HG03565 (cell line): ENCODE measurements around the gene ZNF319.
A peak's percentile ranks its signal among the peaks of the same experiment; 100 is the strongest.

Experiments used
- ATAC-seq: cut with Tn5 transposase; IDR thresholded peaks from one replicate; pipeline ENCODE4 v1.9.1; 2021; ENCODE audit warnings: mild to moderate bottlenecking, moderate library complexity; ENCODE audit not compliant: unreplicated experiment

ZNF319 gene

DNA sequence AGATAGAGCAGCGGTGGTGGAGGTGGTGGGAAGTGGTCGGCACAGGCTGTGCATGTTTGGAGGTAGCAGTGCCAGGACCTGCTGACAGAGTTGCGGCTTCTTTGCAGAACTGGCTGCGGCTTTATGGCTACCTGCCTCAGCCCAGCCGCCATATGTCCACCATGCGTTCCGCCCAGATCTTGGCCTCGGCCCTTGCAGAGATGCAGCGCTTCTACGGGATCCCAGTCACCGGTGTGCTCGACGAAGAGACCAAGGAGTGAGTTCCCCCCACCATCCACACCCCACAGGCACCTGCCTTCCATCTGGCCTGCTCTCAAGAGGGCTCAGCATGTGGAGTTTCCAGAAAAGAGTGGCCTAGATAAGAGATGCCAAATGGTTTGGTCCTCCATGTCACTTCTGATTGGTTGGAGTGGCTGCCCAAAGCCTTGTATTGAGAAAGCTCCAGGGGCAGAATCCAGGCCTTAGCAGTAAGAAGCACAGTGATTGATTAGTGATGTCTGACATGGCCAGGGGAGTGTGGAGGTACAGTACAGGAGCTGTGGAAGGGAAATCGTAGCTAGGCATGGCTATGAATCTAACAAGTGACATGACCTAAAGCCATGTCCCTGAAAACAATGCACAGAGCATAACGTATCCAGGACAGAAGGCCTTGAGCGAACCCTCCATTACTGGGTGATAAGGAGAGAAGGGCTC is 37.0 kb upstream of the ZNF319 start:
- ATAC-seq: no peak

DNA sequence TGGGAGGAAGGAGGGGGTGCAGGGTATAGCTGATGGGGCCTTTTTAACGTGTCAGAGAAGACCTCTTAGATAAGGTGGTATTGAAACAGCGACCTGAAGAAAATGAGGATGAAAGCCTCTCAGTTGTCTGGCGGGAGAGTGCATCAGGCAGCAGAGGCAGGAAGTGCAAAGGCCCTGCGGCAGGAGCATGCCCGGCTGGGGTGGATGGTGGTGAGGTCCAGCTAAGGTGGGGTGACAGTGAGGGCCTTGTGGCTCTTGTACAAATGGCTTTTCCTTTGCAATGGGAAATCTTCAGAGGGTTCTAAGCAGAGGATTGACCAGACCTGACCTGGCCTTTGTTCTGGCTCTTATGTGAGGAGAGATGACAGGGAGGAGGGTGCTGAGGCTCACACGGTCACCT is 36.5 kb upstream of the ZNF319 start:
- ATAC-seq: no peak

DNA sequence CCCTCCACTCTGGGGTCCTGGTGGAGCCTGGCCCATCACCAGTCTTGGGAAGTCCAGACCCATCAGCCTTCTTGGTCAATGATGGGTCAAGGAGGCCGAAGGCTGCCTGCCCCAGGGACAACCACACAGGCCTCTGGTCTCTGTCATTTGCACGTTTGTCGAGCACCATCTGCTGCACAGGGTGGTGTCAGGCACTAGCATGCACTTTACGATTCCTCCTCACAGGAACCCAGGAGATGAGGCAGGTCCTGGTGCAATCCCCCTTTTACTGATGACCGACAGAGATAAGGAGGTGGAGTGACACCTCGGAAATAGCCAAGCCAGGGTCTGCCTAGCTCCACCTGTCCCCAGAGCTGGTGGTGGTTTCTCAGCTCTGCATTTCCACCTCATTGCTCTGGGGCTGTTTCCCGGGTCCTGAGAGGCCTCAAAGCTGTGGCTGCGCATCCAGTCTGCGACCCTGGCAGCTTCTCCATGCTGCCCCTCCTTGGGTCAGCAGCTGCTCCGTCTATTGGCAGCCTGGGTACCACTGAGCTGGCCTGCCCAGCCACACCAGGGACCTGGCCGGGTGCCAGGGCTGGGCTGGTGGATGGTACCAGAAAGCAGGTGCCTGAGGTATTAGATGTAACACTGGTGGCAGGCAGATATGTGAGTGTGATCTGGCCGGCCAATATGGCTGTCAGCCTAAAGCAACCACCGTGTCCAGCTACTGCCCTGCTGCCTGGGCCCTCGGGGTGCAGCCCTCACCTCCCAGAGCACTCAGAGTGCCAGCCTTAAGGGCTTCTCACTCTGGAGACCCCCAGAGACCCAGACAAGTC is 35.1 kb upstream of the ZNF319 start:
- no peak for ATAC-seq

DNA sequence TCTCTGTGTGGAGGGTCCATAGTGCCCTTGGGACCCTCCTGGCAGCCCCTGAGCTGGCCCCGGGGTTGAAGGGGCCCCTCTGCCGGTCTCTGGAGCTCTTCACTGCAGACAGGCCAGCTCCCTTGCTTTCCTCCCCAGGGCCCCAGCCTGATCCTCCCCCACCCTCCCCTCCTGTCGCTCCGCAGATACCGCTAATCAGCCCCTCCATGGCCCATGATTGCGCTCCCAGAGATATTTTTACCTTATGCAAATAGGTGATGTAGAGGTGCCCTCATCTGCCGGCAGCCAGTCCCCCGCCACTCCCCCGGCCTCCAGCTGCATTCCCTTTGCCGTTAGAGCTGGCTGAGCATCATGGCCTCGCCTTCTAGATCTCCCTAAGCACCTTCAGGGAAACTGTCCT is 34.3 kb upstream of the ZNF319 start:
- ATAC-seq: no peak

DNA sequence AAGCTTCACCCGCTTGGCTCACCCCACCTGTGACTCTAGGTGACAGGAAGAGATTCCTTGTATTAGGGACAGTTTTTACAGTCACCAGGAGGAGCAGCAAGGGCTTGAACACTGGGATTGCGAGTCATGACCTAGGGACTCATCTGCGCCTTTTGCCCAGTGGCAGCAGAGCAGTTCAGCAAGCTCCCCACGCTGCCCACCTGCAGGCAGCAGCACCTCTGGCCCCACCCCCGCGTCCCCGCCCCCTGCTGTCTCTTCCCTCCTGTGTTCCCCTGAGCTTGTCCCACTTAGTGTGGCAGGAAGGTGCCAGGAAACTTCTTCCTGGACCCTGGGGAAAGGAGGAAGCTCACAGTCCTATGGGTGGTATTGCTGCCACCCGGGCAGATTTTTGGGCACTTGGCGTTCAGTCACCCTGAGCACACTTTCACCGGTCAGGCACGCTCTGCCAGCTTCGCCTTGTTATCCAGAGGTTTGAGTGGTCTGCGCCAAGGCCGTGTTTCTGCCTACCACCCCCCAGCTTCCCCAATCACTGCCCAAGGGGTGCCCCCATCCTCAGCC is 33.7 kb upstream of the ZNF319 start:
- no peak for ATAC-seq

DNA sequence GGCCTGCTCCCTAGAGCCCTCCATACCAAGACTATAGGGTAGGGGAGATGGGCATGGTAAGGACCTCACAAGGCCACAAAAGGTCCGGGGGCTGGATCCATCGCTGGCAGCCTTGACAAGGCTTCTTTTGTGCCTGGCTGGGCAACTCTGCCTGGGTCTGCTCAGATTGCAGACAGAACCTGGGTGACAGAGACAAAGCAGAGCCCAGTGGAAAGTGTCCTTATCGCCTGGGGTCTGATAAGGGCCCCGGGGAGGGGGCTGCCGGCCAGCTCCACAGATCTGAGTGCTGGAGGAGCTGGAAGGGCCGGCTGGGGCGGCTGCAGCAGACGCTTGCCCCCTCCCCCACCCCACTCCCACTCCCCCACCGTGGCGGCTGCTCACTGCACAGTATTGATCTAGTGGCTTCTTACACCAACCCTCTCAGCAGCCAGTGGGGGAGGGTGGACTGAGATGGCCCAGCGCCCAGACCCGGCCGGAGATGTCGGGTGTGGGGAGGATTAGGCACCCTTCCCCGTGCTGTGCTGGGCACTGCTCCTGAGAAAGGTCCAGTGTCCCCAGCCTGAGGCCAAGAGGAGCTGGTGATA is 32.3 kb upstream of the ZNF319 start:
- no peak for ATAC-seq

DNA sequence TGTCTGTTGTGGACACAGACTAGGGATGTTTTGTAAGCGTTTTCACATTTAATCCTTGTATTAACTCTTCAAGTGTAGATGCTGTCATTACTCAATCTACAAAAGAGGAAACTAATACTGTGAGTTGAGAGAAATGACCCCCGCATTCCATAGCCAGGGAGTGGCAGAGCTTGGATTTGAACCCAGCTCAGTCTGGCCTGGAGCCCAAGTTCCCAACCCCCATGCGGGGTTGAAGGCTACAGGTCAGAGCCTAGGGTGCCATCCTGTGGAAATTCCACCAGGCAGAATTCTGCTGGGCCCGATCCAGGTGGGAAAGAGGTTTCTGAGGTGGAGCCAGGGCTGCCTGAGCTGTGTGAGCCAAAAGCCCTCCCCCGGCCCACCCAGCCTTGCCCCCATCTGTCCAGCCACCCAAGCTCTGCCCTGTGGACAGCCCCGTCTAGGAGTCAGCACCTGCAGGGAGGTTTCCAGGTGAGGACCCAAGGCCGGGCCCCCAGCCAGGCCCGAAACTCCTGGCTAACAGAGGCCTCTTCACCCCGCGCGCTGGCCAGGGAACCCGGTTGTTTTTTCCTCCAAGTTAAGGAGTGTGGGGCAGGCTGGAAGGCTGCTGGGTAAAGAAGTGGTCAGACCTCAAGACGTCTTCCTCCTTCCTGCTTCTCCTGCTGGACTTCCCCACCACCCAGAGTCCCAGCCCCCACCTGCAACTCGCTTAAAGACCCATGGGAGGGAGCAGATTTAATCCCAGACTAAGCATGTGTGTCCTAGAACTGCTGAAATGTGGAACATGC is 30.7 kb upstream of the ZNF319 start:
- no peak for ATAC-seq

DNA sequence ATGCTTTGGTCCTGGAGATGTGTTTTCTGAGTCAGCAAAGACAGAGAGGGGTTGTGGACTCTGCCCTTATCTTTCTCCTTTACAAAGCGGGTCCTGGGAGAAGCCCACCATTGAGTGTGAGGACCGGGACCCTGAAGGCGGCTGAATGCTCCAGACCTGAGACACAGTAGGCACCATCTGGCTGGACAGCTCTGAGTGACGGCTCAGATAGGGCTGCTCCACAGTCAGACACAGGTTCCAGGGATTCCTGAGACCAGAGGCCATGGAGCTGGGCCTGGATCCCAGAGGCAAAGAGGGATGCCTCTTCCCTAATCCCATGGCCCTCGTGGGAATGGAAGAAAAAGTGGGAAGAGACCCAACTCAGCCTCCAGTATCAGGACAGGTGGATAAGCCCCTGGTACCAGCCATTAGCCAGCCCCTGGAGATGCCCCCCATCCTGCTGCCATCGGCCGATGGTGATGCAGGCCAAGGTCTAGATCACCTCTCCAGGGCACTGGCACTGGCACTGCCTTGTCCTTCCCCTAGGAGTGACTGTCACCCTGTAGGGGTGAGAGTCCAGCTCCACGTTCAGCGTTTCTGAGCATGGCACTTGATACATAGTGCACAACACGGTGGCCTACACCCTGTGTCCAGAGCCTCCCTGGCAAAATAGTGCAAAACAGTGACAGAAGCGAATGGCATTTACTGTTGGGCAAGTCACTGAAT is 29.8 kb upstream of the ZNF319 start:
- ATAC-seq: no peak

DNA sequence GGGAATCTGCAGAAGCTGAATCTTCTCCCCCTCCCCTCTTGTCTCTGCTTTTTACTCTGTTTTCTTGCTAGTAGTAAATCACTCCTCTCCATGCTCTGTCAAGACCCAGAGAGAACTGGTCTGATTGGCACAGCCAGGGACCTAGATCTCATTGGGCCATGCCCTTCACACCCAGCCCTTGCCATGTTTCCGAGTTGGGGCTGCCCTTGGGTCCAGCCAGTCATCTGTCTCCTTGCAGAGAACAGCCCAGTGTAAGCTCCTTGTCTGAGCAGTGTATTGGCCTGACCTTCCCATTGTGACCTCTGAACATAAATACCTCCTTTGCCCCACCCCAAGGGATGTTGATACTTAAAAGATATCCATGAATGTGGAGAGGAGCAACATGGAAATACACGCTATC is 28.9 kb upstream of the ZNF319 start:
- ATAC-seq: no peak

DNA sequence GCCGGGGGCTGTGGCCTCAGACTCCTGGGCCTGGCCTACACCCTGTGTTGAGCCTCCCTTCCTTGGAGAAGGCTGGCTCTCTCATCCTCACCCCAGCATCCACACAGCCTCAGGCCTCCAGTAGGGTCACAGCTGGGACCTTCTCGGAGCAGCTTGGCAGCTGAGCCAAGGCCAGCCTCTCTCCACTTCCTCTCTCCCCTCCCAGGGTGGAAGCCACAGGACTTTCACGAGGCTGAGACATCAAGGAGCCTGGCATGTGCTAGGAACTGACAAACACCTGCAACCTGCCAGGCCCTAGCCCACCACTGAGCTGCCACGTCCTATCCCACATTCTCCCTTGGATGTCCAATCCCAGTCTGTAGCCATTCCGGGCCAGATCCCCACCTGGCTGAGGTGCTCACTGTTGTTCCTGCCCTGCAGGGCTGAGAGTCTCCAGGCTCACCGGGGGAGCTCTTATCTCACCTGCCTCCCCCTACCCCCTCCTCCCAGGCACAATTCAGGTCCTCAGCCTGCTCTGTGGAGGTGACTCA is 28.1 kb upstream of the ZNF319 start:
- no peak for ATAC-seq

DNA sequence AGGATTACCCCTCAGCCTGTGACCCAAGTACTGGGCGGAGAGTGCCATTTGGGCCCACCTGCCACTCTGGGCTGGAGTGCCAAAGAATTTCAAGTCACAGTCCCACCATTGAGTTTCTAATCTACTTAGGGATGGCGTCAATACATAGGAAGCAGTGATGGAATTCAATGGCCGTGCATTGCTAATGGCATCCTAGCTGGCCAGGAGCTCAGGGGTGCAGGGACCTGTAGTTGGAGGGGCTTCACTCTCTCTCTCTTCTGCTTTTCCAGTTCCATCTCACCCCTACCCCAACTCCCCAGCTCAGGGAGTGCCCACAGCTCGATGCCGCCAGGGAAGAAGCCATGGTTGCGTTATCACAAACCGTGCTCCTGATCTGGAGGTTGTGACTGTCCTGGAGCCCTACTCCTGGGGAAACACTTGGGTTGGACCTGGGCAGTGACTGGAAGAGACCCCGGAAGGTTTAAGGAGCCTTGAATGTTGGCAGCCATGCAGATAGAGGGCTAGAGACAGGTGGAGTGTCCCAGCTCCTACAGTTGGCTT is 27.5 kb upstream of the ZNF319 start:
- no peak for ATAC-seq

DNA sequence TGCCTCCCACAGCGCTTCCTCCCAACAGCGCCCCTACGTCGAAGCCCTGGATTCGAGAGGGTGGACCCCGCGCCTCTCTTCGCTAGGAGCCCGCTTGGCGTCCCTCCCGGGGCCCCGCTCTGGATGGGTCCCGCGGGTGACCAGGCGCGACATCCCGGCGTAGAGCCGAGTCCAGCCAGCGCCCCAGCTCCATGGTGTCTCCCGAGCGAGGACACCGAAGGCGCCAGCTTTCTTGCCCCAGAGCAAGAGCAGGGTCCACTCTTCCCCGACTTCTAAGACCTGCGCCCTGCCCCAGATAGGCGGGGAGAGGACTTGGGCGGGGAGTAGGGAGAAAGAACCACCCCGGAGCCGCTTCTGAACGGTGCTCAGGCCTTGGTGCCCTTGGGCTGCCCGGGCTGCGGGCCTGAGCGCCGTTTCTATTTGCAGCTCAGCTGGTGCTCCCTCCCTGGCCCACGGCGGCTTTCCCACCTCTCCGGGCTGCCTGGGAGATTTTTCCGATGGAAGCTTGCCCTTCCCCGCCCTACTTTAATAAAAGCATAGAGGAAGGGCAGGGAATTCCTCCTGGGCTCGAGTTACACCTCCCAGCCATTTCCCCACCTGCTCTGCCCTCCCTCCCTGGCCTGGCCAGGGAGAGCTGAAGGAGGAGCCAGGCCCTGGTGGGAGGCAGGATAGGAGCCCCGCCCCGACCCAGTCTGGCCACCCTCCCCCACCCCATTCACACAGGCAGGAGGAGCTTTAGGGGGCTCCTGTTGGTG is 26.9 kb upstream of the ZNF319 start:
- ATAC-seq: no peak

DNA sequence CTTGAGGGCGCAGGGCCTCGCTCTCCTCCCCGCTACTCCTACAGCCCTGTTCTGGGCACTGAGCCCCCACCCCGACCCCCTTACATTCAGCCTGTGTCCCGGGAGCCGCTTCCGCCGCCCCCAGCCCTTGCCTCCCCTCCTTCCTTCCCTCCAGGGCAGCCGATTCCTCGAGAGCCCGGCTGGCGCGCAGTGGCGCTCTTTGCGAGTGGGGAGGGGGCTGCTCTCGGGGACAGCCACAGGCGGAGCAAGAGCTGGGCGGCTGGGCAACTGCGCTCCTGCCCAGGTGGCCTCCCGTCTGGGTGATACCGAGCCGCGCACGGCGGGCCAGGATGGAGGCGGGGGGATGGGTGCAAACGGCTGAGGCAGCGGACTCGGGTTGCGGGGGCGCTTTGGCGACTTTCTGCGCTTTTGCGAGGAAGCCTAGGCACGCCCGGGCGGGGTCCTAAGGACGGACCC is 26.3 kb upstream of the ZNF319 start:
- no peak for ATAC-seq

DNA sequence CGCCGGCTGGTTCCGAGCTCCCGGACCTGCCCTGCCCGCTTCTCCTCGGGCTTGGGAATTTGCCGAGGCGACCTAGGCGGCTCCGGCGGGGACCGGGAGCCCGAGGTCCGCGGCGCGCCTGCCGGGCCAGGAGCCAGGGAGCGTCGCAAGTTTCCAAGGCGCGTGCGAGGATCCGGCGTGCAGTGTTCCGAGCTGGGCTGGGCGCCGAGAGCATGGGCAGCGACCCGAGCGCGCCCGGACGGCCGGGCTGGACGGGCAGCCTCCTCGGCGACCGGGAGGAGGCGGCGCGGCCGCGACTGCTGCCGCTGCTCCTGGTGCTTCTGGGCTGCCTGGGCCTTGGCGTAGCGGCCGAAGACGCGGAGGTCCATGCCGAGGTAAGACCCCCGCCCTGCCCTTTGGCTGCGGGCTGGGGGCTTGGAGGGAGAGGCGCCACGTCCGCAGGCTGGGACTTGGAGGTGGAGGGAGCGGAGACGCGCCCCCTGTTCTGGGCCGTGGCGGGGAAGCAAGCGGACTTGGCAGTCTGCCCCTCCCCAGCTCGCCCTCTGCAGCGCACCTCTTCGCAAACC is 25.8 kb upstream of the ZNF319 start:
- no peak for ATAC-seq

DNA sequence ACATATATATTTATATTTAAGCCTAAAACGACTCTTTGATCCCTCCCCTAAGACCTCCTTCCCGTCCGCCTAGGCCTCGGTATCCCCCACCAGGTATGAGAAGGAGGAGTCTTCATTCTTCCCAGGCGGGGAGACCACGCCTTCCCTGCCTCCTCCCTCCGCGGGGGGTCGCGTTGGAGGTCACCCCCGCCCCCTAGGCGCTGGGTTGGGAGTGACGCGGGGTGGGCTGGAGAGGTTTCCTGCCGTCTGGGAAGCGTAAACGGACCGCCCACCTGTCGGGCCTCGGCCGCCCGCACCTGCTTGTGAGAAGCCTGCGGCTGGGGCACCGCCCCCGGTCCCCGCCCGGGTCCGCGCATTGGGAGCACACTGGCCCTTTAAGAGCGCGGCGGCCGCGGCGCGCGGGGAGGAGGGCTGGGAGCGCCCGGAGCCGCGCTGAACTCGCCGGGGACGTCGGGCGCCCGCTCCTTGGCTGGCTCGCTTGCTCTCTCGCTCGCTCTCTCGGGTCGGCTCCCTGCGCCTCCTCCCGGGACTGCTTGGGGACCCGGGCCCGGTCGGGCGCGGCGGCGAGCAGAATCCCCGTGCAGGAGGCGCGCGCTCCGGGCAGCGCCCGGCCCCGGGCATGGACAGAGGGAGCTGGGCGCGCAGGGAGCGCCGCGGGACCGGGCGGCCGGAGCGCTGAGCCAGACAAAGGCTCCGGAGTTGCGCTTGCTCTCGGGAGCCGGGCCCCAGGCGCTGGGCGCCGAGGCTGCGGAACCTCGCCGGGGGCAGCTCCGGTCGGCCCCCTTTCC is 25.1 kb upstream of the ZNF319 start, which contains the start of gene MMP15:
Gene MMP15 (plus strand): TSS at position 404 of the 788 bp plus-strand sequence. CDS start 597 bp downstream, outside the sequence.
- ATAC-seq: peak; percentile 50

DNA sequence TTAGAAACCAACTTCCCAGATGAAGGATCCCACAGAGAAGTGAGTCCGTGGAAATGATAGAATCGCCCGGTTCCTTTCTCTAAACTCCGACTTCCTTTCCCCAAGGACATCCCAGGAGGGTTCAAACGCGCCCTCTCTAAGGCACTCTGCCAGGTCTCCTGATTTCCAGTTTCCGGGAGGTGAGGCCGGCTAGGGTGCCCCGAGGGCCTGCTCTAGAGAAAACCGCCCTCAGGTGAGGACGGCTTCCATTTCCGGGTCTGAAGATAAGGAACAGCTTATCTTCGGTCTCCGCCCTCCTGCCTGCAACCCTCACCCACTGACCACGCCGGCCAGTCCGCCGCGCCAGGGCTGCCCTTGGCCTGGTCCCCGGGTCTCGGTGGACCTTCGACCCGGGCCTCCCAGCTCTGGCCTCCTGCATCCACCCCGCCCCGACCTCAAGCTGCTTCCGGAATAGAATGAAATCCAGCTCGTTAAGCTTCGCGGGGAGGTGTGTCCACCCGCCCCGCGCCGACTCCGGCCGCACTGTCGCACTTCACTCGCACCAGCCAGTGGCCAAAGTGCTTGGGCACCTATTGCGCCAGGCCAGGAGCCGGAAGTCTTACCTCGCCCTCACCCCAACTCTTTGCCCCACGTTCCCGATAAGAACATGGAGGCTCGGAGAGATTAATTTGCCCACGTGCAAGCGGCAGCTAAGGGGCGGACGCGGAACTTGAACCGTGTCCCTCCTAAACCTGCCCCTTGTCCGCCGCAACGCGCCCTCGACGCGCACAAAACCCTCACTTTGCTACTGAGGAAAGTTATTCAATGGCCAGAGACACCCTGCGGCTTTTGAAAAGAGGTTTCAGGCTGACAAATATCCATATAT is 24.2 kb upstream of the ZNF319 start:
- ATAC-seq: no peak
